Gastroesophageal sphincter (tissue), 4 donors: Measurements from ENCODE around the gene OPRL1. TPM values are rescaled to one million over a fixed set of nuclear protein-coding genes. Genes with fewer than 3 reads are reported as not detected.

ENCODE experiments used
- ATAC-seq: fragments of 150-250 bp; one replicate; pipeline ENCODE4 v1.9.1; 2016; ENCODE audit warnings: mild to moderate bottlenecking, moderate library complexity
- H3K27ac ChIP-seq, 4 donors: fragments of 200-600 bp; sonication (generic) in 3 of 4; 1 replicate in 3 of 4; 2 replicates in 1 of 4; pipeline ENCODE4 v1.5.1; 2016 to 2019
- H3K27me3 ChIP-seq: fragments of 200-600 bp; sonication (generic); one replicate; pipeline ENCODE4 v1.5.1; 2019
- H3K36me3 ChIP-seq, 2 donors: fragments of 200-600 bp; sonication (generic); one replicate each; pipeline ENCODE4 v1.5.1; 2019; ENCODE audit warnings: control low read depth in 1 of 2
- H3K4me1 ChIP-seq, 3 donors: fragments of 200-600 bp; sonication (generic); 1 replicate in 2 of 3; 2 replicates in 1 of 3; pipeline ENCODE4 v1.5.1; 2016 to 2019; ENCODE audit warnings: control low read depth in 2 of 3
- H3K4me3 ChIP-seq, 2 donors: fragments of 200-600 bp; sonication (generic); one replicate each; pipeline ENCODE4 v1.5.1; 2019; ENCODE audit warnings: mild to moderate bottlenecking in 1 of 2, moderate library complexity in 1 of 2
- H3K9me3 ChIP-seq, 3 donors: fragments of 200-600 bp; sonication (generic); one replicate each; pipeline ENCODE4 v1.5.1; 2017 to 2019; ENCODE audit warnings: control low read depth in 2 of 3
- CTCF ChIP-seq, 4 experiments: fragments of 200-600 bp in 2 of 4; fragments of 450-650 bp in 2 of 4; sonication (generic) in 1 of 4; IDR thresholded peaks; one replicate each; pipeline ENCODE4 v1.5.1; 2017 to 2019; ENCODE audit warnings: antibody characterized with exemption in 4 of 4, mild to moderate bottlenecking in 2 of 4, moderate library complexity in 2 of 4
- EP300 ChIP-seq: sonication (generic); formaldehyde crosslinking; IDR thresholded peaks from one replicate; pipeline ENCODE4 v1.6.1; 2017; ENCODE audit warnings: antibody characterized with exemption, mild to moderate bottlenecking
- POLR2A ChIP-seq, 2 donors: fragments of 450-650 bp; IDR thresholded peaks; one replicate each; pipeline ENCODE4 v1.6.1; 2017; ENCODE audit warnings: antibody characterized with exemption in 2 of 2, mild to moderate bottlenecking in 2 of 2, moderate library complexity in 1 of 2
- POLR2AphosphoS5 ChIP-seq: sonication (generic); formaldehyde crosslinking; IDR thresholded peaks from one replicate; pipeline ENCODE4 v1.6.1; 2017; ENCODE audit warnings: antibody characterized with exemption
- WGBS, 2 donors: methylation state at CpG; one replicate each; pipeline ENCODE4 v1.1.5; 2018; ENCODE audit warnings: low coverage in 1 of 2; 5-methylcytosine and 5-hydroxymethylcytosine counted together
- total RNA-seq, 4 donors: library from RNA; depleted of rRNA; stranded (reverse); fragments of >200 nt; gene quantifications; one replicate each; pipeline ENCODE4 v1.1.0, GENCODE V29; 2016

The OPRL1 gene
- total RNA-seq, 4 donors from 2014 or later = 0.50 to 1.1 (median 0.66) TPM

GRCh38 chr20:64092258-64093012 is 12.6 kb downstream of the OPRL1 start:
- 28% methylated on average over 6 of the region's 27 CpGs; no CpG with 5 or more reads in 1 of the 2 donors for WGBS, 2 donors
- no peaks in the 10 kb centered on the region for H3K9me3 ChIP-seq
- ATAC-seq = no peak
- no peak overlapping the region for H3K27ac ChIP-seq
- no peaks in the 10 kb centered on the region for H3K4me1 ChIP-seq
- H3K4me3 ChIP-seq = no peak overlapping the region
- H3K36me3 ChIP-seq = no peaks in the 10 kb centered on the region
- H3K27me3 ChIP-seq = peaks cover 57% of the 10 kb centered on the region
- no peak for TF ChIP-seq POLR2A (IDR thresholded peaks at IDR 0.05)
- TF ChIP-seq POLR2AphosphoS5 = no peak
- no peak for TF ChIP-seq CTCF (IDR thresholded peaks at IDR 0.05)
- no peak for TF ChIP-seq EP300

- Histone ChIP-seq H3K36me3 (no peaks in the 10 kb centered on the region), H3K4me1 (no peaks in the 10 kb centered on the region), H3K27ac (no peak overlapping the region), H3K9me3 (no peaks in the 10 kb centered on the region), H3K27me3 (peaks cover 57% of the 10 kb centered on the region), H3K4me3 (no peak overlapping the region)
- TF ChIP-seq POLR2AphosphoS5 (no peak), CTCF (IDR thresholded peaks at IDR 0.05) (no peak), EP300 (no peak), POLR2A (IDR thresholded peaks at IDR 0.05) (no peak)
- ATAC-seq = no peak
- WGBS, 2 donors = 60% methylated on average over 4 of the region's 9 CpGs; no CpG with 5 or more reads in 1 of the 2 donors
Observed at GRCh38 chr20:64093013-64093503, 13.2 kb downstream of the OPRL1 start.

- peaks cover 57% of the 10 kb centered on the region for H3K27me3 ChIP-seq
- no peak overlapping the region for H3K4me3 ChIP-seq
- TF ChIP-seq POLR2A (IDR thresholded peaks at IDR 0.05) = no peak
- TF ChIP-seq POLR2AphosphoS5 = no peak
- no peak for TF ChIP-seq CTCF (IDR thresholded peaks at IDR 0.05)
- TF ChIP-seq EP300 = no peak
- no peaks in the 10 kb centered on the region for H3K4me1 ChIP-seq
- no peaks in the 10 kb centered on the region for H3K9me3 ChIP-seq
- no peak for ATAC-seq
- no peak overlapping the region for H3K27ac ChIP-seq
- H3K36me3 ChIP-seq = no peaks in the 10 kb centered on the region
- WGBS, 2 donors = 69% methylated on average over 2 of the region's 4 CpGs; no CpG with 5 or more reads in 1 of the 2 donors
Observed at GRCh38 chr20:64095455-64095854, 15.6 kb downstream of the OPRL1 start.

- Histone ChIP-seq H3K4me1 (no peaks in the 10 kb centered on the region), H3K9me3 (no peaks in the 10 kb centered on the region), H3K36me3 (no peaks in the 10 kb centered on the region), H3K4me3 (no peak overlapping the region), H3K27ac (no peak overlapping the region), H3K27me3 (peaks cover 61% of the 10 kb centered on the region)
- 68 to 86% methylated on average over 2 to 4 of the region's 11 CpGs for WGBS, 2 donors
- ATAC-seq = no peak
- no peak for TF ChIP-seq POLR2A (IDR thresholded peaks at IDR 0.05)
- no peak for TF ChIP-seq EP300
- no peak for TF ChIP-seq POLR2AphosphoS5
- TF ChIP-seq CTCF (IDR thresholded peaks at IDR 0.05) = no peak
Observed at GRCh38 chr20:64095927-64096326, 16.0 kb downstream of the OPRL1 start.

- TF ChIP-seq POLR2A (IDR thresholded peaks at IDR 0.05) (no peak), CTCF (IDR thresholded peaks at IDR 0.05) (no peak)
- H3K36me3 ChIP-seq = no peaks in the 10 kb centered on the region
- H3K27me3 ChIP-seq = peaks cover 67% of the 10 kb centered on the region
- 57 to 83% methylated on average over 6 of the region's 6 CpGs for WGBS, 2 donors
- no peak overlapping the region for H3K27ac ChIP-seq
- no peak overlapping the region for H3K4me3 ChIP-seq
- H3K4me1 ChIP-seq = peaks cover 0 to under 1% (median 0%) of the 10 kb centered on the region in 3 donors
- no peak for ATAC-seq
- no peaks in the 10 kb centered on the region for H3K9me3 ChIP-seq
Observed at GRCh38 chr20:64096535-64096934, 16.7 kb downstream of the OPRL1 start.
